Mammary epithelial cell (primary cell): Measurements from ENCODE around the gene JPH3.

Source experiments
- EZH2 ChIP-seq: IDR thresholded peaks from 2 replicates; pipeline ENCODE4 v1.6.1; 2012; ENCODE audit warnings: low read length, inconsistent platforms, borderline replicate concordance
- TF ChIP-seq, protein P1 (sequence below), 2 donors: IDR thresholded peaks in 1 of 2; conservative IDR thresholded peaks in 1 of 2; 2 replicates each; pipeline ENCODE4 v1.5.1; 2011 to 2012; ENCODE audit warnings: inconsistent platforms in 2 of 2, low read length in 2 of 2, mild to moderate bottlenecking in 2 of 2, control low read depth in 1 of 2, low read depth in 1 of 2; ENCODE audit not compliant: insufficient read depth in 1 of 2; ENCODE audit errors: extremely low read depth in 1 of 2

DNA sequence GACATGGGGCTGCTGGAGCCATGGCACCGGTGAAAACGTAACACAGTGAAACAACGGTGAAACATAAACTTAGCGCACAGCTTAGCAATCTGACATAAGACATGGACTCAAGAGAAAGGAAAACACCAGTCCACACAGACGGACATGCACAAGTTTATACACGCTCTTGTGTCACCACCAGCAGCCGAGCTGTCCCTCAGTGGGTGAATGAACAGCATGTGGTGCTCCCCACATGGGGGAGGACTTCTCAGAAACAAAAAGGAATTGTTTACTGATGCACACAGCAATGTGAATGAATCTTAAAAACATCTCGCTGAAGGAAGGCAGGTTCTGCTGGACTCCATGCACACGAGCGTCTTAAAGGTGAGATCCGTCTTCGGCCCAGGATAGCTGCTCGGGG lies 129.3 kb downstream of the JPH3 start:
- TF ChIP-seq, protein P1, sequence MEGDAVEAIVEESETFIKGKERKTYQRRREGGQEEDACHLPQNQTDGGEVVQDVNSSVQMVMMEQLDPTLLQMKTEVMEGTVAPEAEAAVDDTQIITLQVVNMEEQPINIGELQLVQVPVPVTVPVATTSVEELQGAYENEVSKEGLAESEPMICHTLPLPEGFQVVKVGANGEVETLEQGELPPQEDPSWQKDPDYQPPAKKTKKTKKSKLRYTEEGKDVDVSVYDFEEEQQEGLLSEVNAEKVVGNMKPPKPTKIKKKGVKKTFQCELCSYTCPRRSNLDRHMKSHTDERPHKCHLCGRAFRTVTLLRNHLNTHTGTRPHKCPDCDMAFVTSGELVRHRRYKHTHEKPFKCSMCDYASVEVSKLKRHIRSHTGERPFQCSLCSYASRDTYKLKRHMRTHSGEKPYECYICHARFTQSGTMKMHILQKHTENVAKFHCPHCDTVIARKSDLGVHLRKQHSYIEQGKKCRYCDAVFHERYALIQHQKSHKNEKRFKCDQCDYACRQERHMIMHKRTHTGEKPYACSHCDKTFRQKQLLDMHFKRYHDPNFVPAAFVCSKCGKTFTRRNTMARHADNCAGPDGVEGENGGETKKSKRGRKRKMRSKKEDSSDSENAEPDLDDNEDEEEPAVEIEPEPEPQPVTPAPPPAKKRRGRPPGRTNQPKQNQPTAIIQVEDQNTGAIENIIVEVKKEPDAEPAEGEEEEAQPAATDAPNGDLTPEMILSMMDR (conservative IDR thresholded peaks at IDR 0.05 in 1 of 2, IDR thresholded peaks at IDR 0.05 in 1 of 2; ENCODE audit: extremely low read depth in 1 of 2, insufficient read depth in 1 of 2, low read depth in 1 of 2, low read length in 2 of 2), result no peak
- TF ChIP-seq EZH2, result no peak
